ENCODE data around the gene HOXB8.

Gene HOXB8

GRCh38 chr17:48596000-48596734, 18.9 kb downstream of the HOXB8 start:
- peak; percentile 67 for DNase-seq

GRCh38 chr17:48595278-48595999, 19.7 kb downstream of the HOXB8 start:
- no peak for DNase-seq

GRCh38 chr17:48594538-48595277, 20.4 kb downstream of the HOXB8 start:
- DNase-seq = no peak

GRCh38 chr17:48593840-48594537, 21.1 kb downstream of the HOXB8 start:
- peak; percentile 87 for DNase-seq

GRCh38 chr17:48593126-48593829, 21.8 kb downstream of the HOXB8 start, which contains the start of gene HOXB5:
HOXB5 (minus strand) TSS chr17:48593779; CDS start chr17:48593682, 97 bp downstream.
- DNase-seq = peak; percentile 54

- peak; percentile 48 for DNase-seq
These were observed 22.5 kb downstream of the HOXB8 start for GRCh38 chr17:48592577-48592976.

- DNase-seq = no peak
These were observed 23.0 kb downstream of the HOXB8 start for GRCh38 chr17:48592057-48592514.

- no peak for DNase-seq
These were observed 23.6 kb downstream of the HOXB8 start for GRCh38 chr17:48591255-48592056.

- no peak for DNase-seq
These were observed 24.4 kb downstream of the HOXB8 start for GRCh38 chr17:48590607-48591161.

- DNase-seq = no peak
These were observed 25.1 kb downstream of the HOXB8 start, which contains the start of gene HOXB3 for GRCh38 chr17:48589831-48590606. HOXB3 (minus strand) TSS chr17:48590241; CDS start chr17:48552474, 37,767 bp downstream.

- no peak for DNase-seq
These were observed 25.8 kb downstream of the HOXB8 start for GRCh38 chr17:48589060-48589830.

- DNase-seq = no peak
These were observed 26.6 kb downstream of the HOXB8 start for GRCh38 chr17:48588528-48588927.

GRCh38 chr17:48588074-48588415, 27.0 kb downstream of the HOXB8 start:
- no peak for DNase-seq

GRCh38 chr17:48587276-48588073, 27.6 kb downstream of the HOXB8 start:
- DNase-seq = no peak

GRCh38 chr17:48586355-48587258, 28.5 kb downstream of the HOXB8 start:
- peak; percentile 53 for DNase-seq

- no peak for DNase-seq
These were observed 30.8 kb downstream of the HOXB8 start for GRCh38 chr17:48584223-48584741.

GRCh38 chr17:48583708-48584222, 31.3 kb downstream of the HOXB8 start:
- no peak for DNase-seq

Data from stimulated activated CD4-positive, alpha-beta T cell treated with anti-CD3 and anti-CD28 coated beads, Interleukin-15, amount 100 ng/mL, for 24 hours (primary cell).